GM12801 (cell line): ENCODE measurements around the gene DAPP1.

Experiments used
- TF ChIP-seq, protein P1 (sequence below): IDR thresholded peaks from one replicate; pipeline ENCODE4 v1.5.1; 2011; ENCODE audit warnings: control low read depth; ENCODE audit not compliant: insufficient read length; ENCODE audit errors: extremely low read depth

The DAPP1 gene

GRCh38 chr4:99811850-99812249 lies 4.8 kb upstream of the DAPP1 start:
- TF ChIP-seq, protein P1, sequence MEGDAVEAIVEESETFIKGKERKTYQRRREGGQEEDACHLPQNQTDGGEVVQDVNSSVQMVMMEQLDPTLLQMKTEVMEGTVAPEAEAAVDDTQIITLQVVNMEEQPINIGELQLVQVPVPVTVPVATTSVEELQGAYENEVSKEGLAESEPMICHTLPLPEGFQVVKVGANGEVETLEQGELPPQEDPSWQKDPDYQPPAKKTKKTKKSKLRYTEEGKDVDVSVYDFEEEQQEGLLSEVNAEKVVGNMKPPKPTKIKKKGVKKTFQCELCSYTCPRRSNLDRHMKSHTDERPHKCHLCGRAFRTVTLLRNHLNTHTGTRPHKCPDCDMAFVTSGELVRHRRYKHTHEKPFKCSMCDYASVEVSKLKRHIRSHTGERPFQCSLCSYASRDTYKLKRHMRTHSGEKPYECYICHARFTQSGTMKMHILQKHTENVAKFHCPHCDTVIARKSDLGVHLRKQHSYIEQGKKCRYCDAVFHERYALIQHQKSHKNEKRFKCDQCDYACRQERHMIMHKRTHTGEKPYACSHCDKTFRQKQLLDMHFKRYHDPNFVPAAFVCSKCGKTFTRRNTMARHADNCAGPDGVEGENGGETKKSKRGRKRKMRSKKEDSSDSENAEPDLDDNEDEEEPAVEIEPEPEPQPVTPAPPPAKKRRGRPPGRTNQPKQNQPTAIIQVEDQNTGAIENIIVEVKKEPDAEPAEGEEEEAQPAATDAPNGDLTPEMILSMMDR = no peak

DNA sequence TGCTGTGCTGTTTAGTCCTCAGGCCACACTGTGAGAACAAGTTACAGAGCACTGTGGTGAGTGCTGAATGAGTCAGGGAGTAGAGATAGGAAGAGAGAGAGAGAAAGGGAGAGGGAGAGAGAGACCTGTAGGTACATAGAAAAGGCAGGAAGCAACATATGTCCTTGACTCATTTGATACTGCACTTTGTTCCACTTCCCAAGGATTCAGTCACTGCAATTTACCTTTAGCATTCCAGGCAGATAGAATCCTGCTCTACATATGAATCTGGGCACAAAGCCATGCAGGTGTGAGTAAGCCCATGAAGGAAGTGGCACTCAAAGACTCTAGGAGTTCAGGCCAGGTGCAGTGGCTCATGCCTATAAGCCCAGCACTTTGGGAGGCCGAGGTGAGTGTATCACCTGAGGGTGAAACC lies 1.0 kb upstream of the DAPP1 start:
- TF ChIP-seq, protein P1 = no peak

DNA sequence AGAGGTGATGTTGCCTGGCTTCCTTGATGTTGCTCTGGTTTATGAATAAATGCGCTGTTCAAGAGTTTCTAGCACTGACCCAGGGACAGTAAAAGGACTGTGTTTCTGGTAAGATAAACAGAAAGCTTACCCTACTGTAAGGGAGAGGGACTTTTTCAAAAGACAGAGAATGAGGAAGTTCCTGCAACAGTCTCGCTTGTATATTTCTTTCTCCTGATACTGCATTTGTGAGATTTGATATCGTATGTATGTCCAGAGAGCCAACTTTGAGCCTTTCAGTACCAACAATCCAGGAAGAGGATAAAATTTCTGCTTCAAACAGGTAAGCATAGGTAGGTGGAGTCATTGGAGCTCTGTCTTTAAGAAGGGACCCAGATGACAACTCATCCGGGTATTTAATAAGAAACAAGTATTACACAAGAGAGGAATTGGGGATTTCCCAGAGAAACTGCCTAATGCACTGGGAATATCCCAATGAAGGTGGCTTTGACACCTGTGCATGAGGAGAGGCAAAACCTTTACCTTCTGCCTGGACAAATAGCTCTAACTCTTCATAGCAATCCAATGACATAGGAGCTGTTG lies 773 bp downstream of the DAPP1 start:
- TF ChIP-seq, protein P1 = no peak

GRCh38 chr4:99818661-99819060 lies 2.0 kb downstream of the DAPP1 start:
- TF ChIP-seq, protein P1 = no peak

GRCh38 chr4:99821918-99822503 lies 5.4 kb downstream of the DAPP1 start:
- TF ChIP-seq, protein P1 = no peak

DNA sequence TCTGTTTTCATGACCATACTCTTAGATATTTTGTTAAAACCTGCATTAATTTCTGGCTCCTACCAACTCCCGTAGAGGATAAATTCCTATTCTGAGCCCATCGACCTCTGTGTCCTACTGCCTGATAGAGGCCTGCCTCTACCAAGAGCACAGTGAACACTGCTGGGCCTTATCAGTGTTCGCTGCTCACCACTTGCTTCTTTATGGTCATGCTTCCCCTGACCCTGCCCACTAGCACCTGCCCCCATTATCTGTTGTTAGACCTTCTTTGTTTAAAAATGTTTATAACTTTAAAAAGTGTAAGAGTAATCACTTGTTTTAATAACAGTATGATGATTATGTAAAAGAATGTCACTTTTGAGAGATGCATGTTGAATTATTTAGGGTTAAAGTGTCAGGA lies 6.1 kb downstream of the DAPP1 start:
- TF ChIP-seq, protein P1 = no peak

- TF ChIP-seq, protein P1 = no peak
Observed at GRCh38 chr4:99824070-99824599, 7.5 kb downstream of the DAPP1 start.
